GM19324 (cell line): Measurements from ENCODE around the gene RARA.
"Not testable (repeated sequence)": the region's sequence is repeated elsewhere in the genome, so short reads cannot be mapped to it uniquely, and the experiment has no call there.

Experiments used
- ATAC-seq: cut with Tn5 transposase; IDR thresholded peaks from one replicate; pipeline ENCODE4 v1.9.1; 2021; ENCODE audit warnings: mild to moderate bottlenecking, moderate library complexity; ENCODE audit not compliant: unreplicated experiment, low FRiP score

RARA gene

GRCh38 chr17:40366861-40367518 lies 58.0 kb downstream of the RARA start:
- ATAC-seq, result no peak

- ATAC-seq, result not testable (repeated sequence)
Measured at GRCh38 chr17:40367728-40368127, 58.7 kb downstream of the RARA start.

DNA sequence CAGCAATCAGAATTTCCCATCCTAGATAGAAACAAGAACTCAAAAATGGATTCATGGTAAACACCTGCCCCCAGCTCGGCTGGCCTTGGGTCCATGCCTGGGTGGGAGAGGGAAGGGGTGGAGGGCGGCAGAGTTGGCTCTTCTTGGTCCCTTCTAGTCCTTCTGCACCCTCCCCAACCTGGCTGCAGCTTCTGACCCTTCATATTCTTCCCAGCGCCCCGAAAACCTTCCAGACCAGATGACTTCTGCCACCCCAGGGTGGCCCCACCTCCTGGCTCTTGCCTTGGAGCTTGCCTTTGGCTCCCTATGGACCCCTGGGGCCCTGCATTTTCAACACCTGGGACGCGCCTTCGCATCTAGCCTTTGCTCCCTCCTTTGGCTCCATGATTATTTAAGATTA lies 60.9 kb downstream of the RARA start:
- ATAC-seq, result no peak

DNA sequence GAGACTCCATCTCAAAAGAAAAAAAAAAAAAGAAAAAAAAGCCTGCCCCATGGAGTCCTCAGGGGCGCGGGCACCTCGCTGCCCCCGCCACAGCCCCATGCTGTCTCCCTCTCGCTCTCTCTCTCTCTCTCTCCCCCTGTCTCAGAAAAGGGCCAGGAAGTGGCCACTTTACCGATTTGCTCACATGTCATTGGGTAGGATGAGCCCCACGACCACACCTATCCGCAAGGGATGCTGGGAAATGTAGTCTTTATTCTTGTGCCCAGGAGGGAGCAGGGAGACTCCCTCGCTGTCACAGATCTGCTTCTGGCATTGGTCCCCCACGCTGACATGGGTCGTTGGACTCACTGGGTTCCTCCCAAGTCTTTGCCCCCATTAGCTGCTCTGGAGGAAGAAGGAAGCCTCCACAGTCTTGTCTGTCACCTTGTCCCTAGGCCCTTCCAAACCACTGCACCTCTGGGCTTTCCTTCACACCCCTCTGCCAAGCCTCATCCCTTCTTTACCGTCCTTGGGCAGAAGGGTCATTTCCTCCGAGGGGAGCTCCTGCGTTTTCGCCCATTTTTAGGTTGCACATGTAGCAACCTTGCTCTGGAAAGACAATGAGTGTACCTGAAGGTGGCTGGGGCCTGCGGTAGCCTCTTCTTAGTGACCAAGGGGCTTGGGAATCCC lies 62.4 kb downstream of the RARA start:
- no peak for ATAC-seq

DNA sequence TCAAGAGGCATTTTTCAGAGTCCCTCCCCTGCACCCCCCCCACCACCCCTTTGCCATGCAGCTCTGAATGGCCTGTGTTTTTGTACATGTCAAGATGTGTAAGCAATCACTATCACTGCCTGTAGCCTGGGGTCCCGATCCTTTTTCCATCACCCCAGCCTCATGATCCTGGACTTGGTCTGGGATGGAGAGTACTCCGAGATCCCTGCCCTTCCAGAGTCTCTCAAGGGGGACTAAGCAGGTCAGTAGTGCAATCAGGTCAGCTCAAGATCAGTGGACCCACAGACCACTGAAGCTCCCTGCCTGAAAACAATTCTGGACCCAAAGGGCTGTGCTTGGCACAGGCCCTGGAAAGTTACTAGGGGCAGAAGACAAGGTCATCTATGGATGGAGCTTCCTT lies 63.1 kb downstream of the RARA start:
- no peak for ATAC-seq

GRCh38 chr17:40372644-40373043 lies 63.7 kb downstream of the RARA start:
- ATAC-seq, result not testable (repeated sequence)

DNA sequence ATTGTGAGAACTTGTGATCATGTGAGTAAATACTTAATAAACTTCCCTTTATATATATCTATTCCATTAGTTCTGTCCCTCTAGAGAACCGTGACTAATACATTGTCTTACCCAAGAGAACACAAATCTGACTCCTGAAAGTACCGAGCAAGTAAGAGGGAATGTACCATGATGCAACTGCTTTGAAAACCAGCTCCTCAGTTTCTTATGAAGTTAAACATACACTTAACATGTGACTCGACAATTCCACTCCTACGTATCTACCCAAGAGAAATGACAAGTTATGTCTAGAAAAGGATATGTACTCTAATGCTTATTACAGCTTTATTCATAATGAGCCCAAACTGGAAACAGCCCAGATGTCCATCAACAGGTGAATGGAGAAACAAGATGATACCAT lies 64.3 kb downstream of the RARA start:
- no peak for ATAC-seq

DNA sequence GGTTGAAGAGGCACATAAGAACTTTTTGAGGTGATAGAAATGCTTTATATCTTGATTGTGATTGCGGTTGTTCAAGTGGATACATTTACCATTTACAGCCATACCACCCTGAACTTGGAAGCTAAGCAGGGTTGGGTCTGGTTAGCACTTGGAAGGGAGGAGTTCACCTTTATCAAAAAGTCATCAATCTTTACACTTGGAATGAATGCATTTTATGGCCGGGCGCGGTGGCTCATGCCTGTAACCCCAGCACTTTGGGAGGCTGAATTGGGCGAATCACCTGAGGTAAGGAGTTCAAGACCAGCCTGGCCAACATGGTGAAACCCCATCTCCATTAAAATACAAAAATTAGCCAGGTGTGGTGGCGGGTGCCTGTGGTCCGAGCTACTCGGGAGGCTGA lies 65.0 kb downstream of the RARA start:
- no peak for ATAC-seq

DNA sequence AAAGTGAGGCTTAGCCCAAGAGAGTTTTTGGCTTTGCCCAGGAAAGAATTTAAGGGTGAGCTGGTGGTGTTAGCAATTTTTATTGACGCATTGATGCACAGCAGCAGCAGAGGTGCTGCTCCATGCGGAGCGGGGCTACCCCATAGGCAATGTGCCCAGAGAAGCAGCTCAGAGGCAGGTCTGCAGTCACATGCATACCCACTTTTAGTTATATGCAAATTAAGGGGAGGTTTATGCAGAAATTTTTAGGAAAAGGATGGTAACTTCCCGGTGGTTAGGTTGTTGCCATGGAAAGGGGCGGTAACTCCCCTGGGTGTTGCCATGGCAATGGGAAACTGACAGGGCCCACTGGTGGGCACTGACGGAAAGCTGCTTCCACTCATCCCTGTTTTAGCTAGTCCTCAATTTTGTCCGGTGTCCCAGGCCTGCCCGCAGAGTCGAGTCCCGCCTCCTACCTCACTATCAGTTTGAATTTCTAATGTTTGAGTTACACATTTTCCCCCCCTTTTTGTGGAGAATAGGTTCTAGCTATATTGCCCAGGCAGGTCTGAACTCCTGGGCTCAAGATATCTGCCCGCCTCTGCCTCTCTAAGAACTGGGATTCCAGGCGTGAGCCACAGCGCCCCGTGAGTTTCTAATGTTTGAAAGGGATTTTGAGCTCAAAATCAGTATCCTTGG lies 66.0 kb downstream of the RARA start:
- ATAC-seq, result no peak

GRCh38 chr17:40375786-40376185 lies 66.8 kb downstream of the RARA start:
- not testable (repeated sequence) for ATAC-seq

DNA sequence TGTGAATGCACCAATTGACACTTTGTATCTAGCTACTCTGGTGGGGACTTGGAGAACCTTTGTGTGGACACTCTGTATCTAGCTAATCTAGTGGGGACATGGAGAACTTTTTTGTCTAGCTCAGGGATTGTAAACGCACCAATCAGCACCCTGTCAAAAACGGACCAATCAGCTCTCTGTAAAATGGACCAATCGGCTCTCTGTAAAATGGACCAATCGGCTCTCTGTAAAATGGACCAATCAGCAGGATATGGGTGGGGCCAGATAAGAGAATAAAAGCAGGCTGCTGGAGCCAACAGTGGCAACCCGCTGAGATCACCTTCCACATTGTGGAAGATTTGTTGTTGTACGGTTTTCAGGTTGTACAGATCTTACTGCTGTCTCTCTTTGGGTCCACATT lies 67.6 kb downstream of the RARA start:
- ATAC-seq, result not testable (repeated sequence)

DNA sequence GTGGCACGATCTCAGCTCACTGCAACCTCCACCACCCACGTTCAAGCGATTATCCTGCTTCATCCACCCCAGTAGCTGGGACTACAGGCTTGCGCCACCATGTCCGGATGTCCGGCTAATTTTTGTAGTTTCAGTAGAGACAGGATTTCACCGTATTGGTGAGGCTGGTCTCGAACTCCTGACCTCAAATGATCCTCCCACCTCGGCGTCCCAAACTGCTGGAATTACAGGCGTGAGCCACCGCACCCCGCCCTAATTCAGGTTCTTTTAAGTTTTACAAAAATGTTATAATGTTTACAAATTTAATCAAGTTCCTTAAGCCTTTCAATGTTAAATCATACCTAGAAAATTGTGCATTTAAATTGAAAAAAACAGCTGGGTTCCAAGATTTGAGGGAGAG lies 68.9 kb downstream of the RARA start:
- no peak for ATAC-seq

- no peak for ATAC-seq
Measured at GRCh38 chr17:40378966-40379365, 70.0 kb downstream of the RARA start.

DNA sequence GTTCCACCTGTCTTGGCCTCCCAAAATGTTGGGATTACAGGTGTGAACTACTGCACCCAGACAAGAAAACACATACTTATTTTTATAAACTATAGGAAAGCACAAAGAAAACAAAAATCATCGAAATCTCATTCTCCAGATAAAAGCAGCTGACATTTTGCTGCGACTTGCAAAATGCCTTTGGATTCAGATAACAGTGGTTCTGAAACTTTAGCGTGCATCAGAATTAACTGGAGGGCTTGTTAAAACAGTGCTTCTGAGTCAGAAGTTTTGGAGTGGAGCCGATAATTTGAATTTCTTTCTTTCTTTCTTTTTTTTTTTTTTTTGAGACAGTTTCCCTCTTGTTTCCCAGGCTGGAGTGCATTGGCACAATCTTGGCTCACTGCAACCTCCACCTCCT lies 73.3 kb downstream of the RARA start:
- ATAC-seq, result no peak

DNA sequence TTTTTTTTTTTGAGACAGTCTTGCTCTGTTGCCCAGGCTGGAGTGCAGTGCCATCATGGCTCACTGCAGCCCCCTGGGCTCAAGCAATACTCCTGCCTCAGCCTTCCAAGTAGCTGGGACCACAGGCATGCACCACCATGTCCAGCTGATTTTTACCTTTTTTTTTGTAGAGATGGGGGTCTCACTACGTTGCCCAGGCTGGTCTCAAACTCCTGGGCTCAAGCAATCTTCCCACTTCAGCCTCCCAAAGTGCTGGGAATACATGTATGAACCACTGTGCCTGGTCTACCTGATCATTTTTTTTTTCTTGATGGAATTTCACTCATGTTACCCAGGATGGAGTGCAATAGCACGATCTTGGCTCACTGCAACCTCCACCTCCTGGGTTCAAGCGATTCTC lies 77.6 kb downstream of the RARA start:
- not testable (repeated sequence) for ATAC-seq

- no peak for ATAC-seq
Measured at GRCh38 chr17:40399185-40399584, 90.2 kb downstream of the RARA start.

GRCh38 chr17:40402668-40403067 lies 93.7 kb downstream of the RARA start:
- ATAC-seq, result no peak

DNA sequence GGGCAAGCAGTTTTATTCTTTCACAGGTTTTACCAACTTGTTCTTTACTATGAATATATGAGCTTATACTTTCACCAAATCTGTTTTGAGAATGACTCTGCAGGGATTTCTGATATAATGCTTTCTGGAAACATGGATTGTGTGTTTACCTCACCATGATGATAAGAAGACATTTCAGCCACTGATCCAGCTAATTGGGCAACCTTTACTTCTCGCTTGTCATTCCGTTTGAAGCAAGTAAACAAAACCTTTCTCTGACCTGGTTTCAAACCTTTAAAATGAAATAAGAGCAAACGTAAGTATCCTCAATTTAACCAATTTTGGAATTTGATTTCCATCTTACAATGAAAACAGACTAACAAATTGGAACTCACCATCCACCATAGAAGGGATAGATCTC lies 95.0 kb downstream of the RARA start:
- no peak for ATAC-seq
